Hepatocyte (in vitro differentiated cells): ENCODE measurements around the gene C1orf87. TPM values are rescaled to one million over a fixed set of nuclear protein-coding genes. Genes with fewer than 3 reads are reported as not detected.
A peak's percentile ranks its signal among the peaks of the same experiment; 100 is the strongest.

Experiments
- DNase-seq: peaks from one replicate; pipeline ENCODE4 v3.0.0-alpha.2; 2016; ENCODE audit warnings: low spot score
- H2AFZ ChIP-seq: fragments of 200-600 bp; sonication (generic); 2 replicates; pipeline ENCODE4 v1.6.0; 2016; ENCODE audit warnings: antibody characterized with exemption, mild to moderate bottlenecking
- H3K27ac ChIP-seq: fragments of 200-600 bp; sonication (generic); 2 replicates; pipeline ENCODE4 v1.5.1; 2016; ENCODE audit warnings: mild to moderate bottlenecking
- H3K27me3 ChIP-seq: fragments of 200-600 bp; sonication (generic); 2 replicates; pipeline ENCODE4 v1.6.1; 2016
- H3K36me3 ChIP-seq: fragments of 200-600 bp; sonication (generic); replicated peaks from 2 replicates; pipeline ENCODE4 v1.5.1; 2016; ENCODE audit warnings: low read depth; ENCODE audit not compliant: insufficient read depth
- H3K4me1 ChIP-seq: fragments of 200-600 bp; sonication (generic); 2 replicates; pipeline ENCODE4 v1.5.1; 2016; ENCODE audit warnings: mild to moderate bottlenecking, moderate library complexity; ENCODE audit not compliant: insufficient read depth
- H3K4me2 ChIP-seq: fragments of 200-600 bp; sonication (generic); 2 replicates; pipeline ENCODE4 v1.6.0; 2016
- H3K4me3 ChIP-seq: fragments of 200-600 bp; sonication (generic); 2 replicates; pipeline ENCODE4 v1.5.1; 2016; ENCODE audit warnings: mild to moderate bottlenecking
- H3K79me2 ChIP-seq: fragments of 200-600 bp; sonication (generic); 2 replicates; pipeline ENCODE4 v1.6.0; 2017; ENCODE audit warnings: mild to moderate bottlenecking
- H3K9me2 ChIP-seq: fragments of 200-600 bp; sonication (generic); replicated peaks from 2 replicates; pipeline ENCODE4 v1.6.0; 2017; ENCODE audit warnings: mild to moderate bottlenecking; ENCODE audit not compliant: insufficient read depth
- H3K9me3 ChIP-seq: fragments of 200-600 bp; sonication (generic); 2 replicates; pipeline ENCODE4 v1.5.1; 2016; ENCODE audit warnings: low read depth, mild to moderate bottlenecking
- H4K20me1 ChIP-seq: fragments of 200-600 bp; sonication (generic); 2 replicates; pipeline ENCODE4 v1.6.0; 2016; ENCODE audit warnings: mild to moderate bottlenecking; ENCODE audit not compliant: insufficient read depth, poor library complexity, severe bottlenecking
- CTCF ChIP-seq: fragments of 200-600 bp; sonication (generic); IDR thresholded peaks from 2 replicates; pipeline ENCODE4 v1.5.1; 2016; ENCODE audit warnings: antibody characterized with exemption, mild to moderate bottlenecking; ENCODE audit not compliant: poor library complexity
- EZH2 ChIP-seq: fragments of 200-600 bp; sonication (generic); IDR thresholded peaks from 2 replicates; pipeline ENCODE4 v1.6.1; 2016; ENCODE audit warnings: antibody characterized with exemption, mild to moderate bottlenecking, borderline replicate concordance
- EZH2phosphoT487 ChIP-seq: fragments of 200-600 bp; sonication (generic); IDR thresholded peaks from one replicate; pipeline ENCODE4 v1.6.1; 2018; ENCODE audit warnings: antibody characterized with exemption, mild to moderate bottlenecking, low read depth, moderate library complexity; ENCODE audit not compliant: unreplicated experiment, severe bottlenecking
- WGBS: methylation state at CpG from one replicate; pipeline ENCODE4 v1.1.6; 2016; ENCODE audit warnings: low lambda C conversion rate; ENCODE audit errors: missing lambda C conversion rate; 5-methylcytosine and 5-hydroxymethylcytosine counted together
- polyA plus RNA-seq: library from polyadenylated mRNA; unstranded; fragments of >200 nt; fragmentation: Nextera tagmentation; extraction: Ambion mirVana; gene quantifications from 2 replicates; pipeline ENCODE4 v1.2.1, GENCODE V29; 2016
- total RNA-seq: library from RNA; depleted of rRNA; stranded (reverse); fragments of >200 nt; gene quantifications from 2 replicates; pipeline ENCODE4 v1.2.3, GENCODE V29; 2014

C1orf87 gene
- total and polyA plus RNA-seq, 2 experiments from 2014 or later: not detected

GRCh38 chr1:59976194-59977074 is 97.1 kb downstream of the C1orf87 start:
- H3K9me2 ChIP-seq: no peaks in the 10 kb centered on the region
- H3K4me1 ChIP-seq: no peaks in the 10 kb centered on the region
- no peaks in the 10 kb centered on the region for H3K79me2 ChIP-seq
- no peak overlapping the region for H2AFZ ChIP-seq
- H4K20me1 ChIP-seq: no peaks in the 10 kb centered on the region
- H3K4me2 ChIP-seq: peak overlapping the region; percentile 70
- peak; percentile 95 for TF ChIP-seq CTCF
- TF ChIP-seq EZH2: no peak
- peaks cover 22% of the 10 kb centered on the region for H3K27me3 ChIP-seq
- no peaks in the 10 kb centered on the region for H3K36me3 ChIP-seq
- 32% methylated on average over 19 of the region's 19 CpGs for WGBS
- no peaks in the 10 kb centered on the region for H3K9me3 ChIP-seq
- H3K4me3 ChIP-seq: no peak overlapping the region
- peak; percentile 78 for DNase-seq
- no peak overlapping the region for H3K27ac ChIP-seq

GRCh38 chr1:59973719-59974118 is 99.9 kb downstream of the C1orf87 start:
- WGBS: 95% methylated on average over 1 of the region's 1 CpG
- H3K9me3 ChIP-seq: no peaks in the 10 kb centered on the region
- H3K4me3 ChIP-seq: no peak overlapping the region

GRCh38 chr1:59972216-59972927 is 101.2 kb downstream of the C1orf87 start:
- TF ChIP-seq EZH2phosphoT487: no peak
- TF ChIP-seq CTCF: no peak
- TF ChIP-seq EZH2: no peak
- H3K79me2 ChIP-seq: no peaks in the 10 kb centered on the region
- H3K9me2 ChIP-seq: no peaks in the 10 kb centered on the region
- H3K9me3 ChIP-seq: no peaks in the 10 kb centered on the region
- 89% methylated on average over 20 of the region's 20 CpGs for WGBS
- H3K27ac ChIP-seq: no peak overlapping the region
- peaks cover 9% of the 10 kb centered on the region for H3K4me1 ChIP-seq
- H3K36me3 ChIP-seq: no peaks in the 10 kb centered on the region
- no peaks in the 10 kb centered on the region for H4K20me1 ChIP-seq
- no peak overlapping the region for H3K4me2 ChIP-seq
- peaks cover 18% of the 10 kb centered on the region for H3K27me3 ChIP-seq
- DNase-seq: no peak
- no peak overlapping the region for H2AFZ ChIP-seq
- no peak overlapping the region for H3K4me3 ChIP-seq

More at GRCh38 chr1:59973719-59974118, 99.9 kb downstream of the C1orf87 start:
- no peaks in the 10 kb centered on the region for H3K9me2 ChIP-seq
- no peak overlapping the region for H3K4me2 ChIP-seq
- H3K27ac ChIP-seq: no peak overlapping the region
- TF ChIP-seq CTCF (no peak), EZH2phosphoT487 (no peak), EZH2 (no peak)
- DNase-seq: no peak
- no peaks in the 10 kb centered on the region for H3K4me1 ChIP-seq
- H3K27me3 ChIP-seq: peaks cover 18% of the 10 kb centered on the region
- H2AFZ ChIP-seq: no peak overlapping the region
- H3K36me3 ChIP-seq: no peaks in the 10 kb centered on the region
- H3K79me2 ChIP-seq: no peaks in the 10 kb centered on the region
- H4K20me1 ChIP-seq: no peaks in the 10 kb centered on the region
